Right lobe of liver (tissue), 6 donors: ENCODE measurements around the gene OSBPL2. TPM values are rescaled to one million over a fixed set of nuclear protein-coding genes. Genes with fewer than 3 reads are reported as not detected.

Source experiments
- ATAC-seq, 4 donors: fragments of 200-7000 bp; cut with Tn5 transposase; one replicate each; pipeline ENCODE4 v1.9.1; 2020; ENCODE audit warnings: mild to moderate bottlenecking in 4 of 4, moderate library complexity in 4 of 4
- DNase-seq, 3 donors: peaks; one replicate each; pipeline ENCODE4 v3.0.0-alpha.2; 2020
- H3K27ac ChIP-seq, 3 donors: fragments of 200-600 bp; one replicate each; pipeline ENCODE4 v1.8.0; 2022
- H3K27me3 ChIP-seq, 2 donors: fragments of 200-600 bp; one replicate each; pipeline ENCODE4 v1.8.0; 2022
- H3K36me3 ChIP-seq, 4 donors: fragments of 200-600 bp; sonication (generic) in 1 of 4; one replicate each; pipeline versions ENCODE4 v1.5.1 to v1.8.0; 2017 to 2022; ENCODE audit warnings: control low read depth in 1 of 4
- H3K4me1 ChIP-seq, 4 donors: fragments of 200-600 bp; sonication (generic) in 1 of 4; one replicate each; pipeline versions ENCODE4 v1.5.1 to v1.8.0; 2017 to 2022; ENCODE audit warnings: control low read depth in 1 of 4
- H3K4me3 ChIP-seq, 3 donors: fragments of 200-600 bp; one replicate each; pipeline ENCODE4 v1.8.0; 2022
- H3K9me3 ChIP-seq, 4 donors: fragments of 200-600 bp; sonication (generic) in 1 of 4; one replicate each; pipeline versions ENCODE4 v1.5.1 to v1.8.0; 2017 to 2022; ENCODE audit warnings: control low read depth in 1 of 4
- CTCF ChIP-seq, 4 donors: fragments of 200-600 bp in 3 of 4; fragments of 450-650 bp in 1 of 4; IDR thresholded peaks; one replicate each; pipeline versions ENCODE4 v1.5.1 to v1.8.0; 2016 to 2022; ENCODE audit warnings: antibody characterized with exemption in 4 of 4, mild to moderate bottlenecking in 2 of 4
- POLR2A ChIP-seq: fragments of 450-650 bp; IDR thresholded peaks from one replicate; pipeline ENCODE4 v1.6.1; 2017; ENCODE audit warnings: antibody characterized with exemption, mild to moderate bottlenecking
- whole genome bisulfite sequencing: methylation state at CpG from one replicate; pipeline ENCODE4 v1.1.6; 2018; ENCODE audit warnings: low coverage, low lambda C conversion rate; ENCODE audit not compliant: insufficient coverage; ENCODE audit errors: missing lambda C conversion rate; 5-methylcytosine and 5-hydroxymethylcytosine counted together
- intact Hi-C, 2 donors: fragments of 100-400 bp; cut with DNase I; formaldehyde crosslinking; loops; one replicate each; pipeline versions ENCODE4 v1.11.2 to v1.14.1; 2022
- long read RNA-seq: library from polyadenylated mRNA; unstranded; transcript quantifications from one replicate; pipeline ENCODE4 v2.0.0, GENCODE V29; 2019
- total RNA-seq, 6 experiments: library from RNA; depleted of rRNA in 2 of 6; stranded (reverse); fragments of >200 nt in 2 of 6; fragmentation: NEBNext Ultra II Directional in 3 of 6; extraction: Animal tissue kit (Norgen Biotek cat#: 25700) in 3 of 6; gene quantifications; one replicate each; pipeline versions ENCODE4 v1.1.0 to v1.2.4, GENCODE V29; 2016 to 2023
- donor health status: DM: no; HTN: yes; CAD: no.
- donor health status: DM: no; HTN: no; CAD: no.
- donor health status: DM: no; HTN: no; CAD: no.
- donor health status: DM: no; HTN: yes; CAD: no.
- donor health status: DM: no; HTN: yes; CAD: no.

OSBPL2 gene
- total RNA-seq: 10 to 100 TPM; 15.6 to 27.8 (median 21.2) TPM
- long read RNA-seq, partial matches to known transcripts: 2 of 2 reads
- long read RNA-seq, other reads (novel, unspliced or antisense): 0 of 2 reads

GRCh38 chr20:62237801-62238568 lies at the start of gene OSBPL2:
TSS of gene OSBPL2 (plus strand) at chr20:62238521. CDS start at chr20:62256185, 17,664 bp downstream.
- H3K27me3 ChIP-seq: no peaks in the 10 kb centered on the region
- intact Hi-C loops: no loop called here
- WGBS: 5% methylated on average over 6 of the region's 55 CpGs
- DNase-seq (peak; percentile 99 to 100 (median 100)), ATAC-seq (peak; percentile 97 to 99 (median 98))
- H3K4me3 ChIP-seq: peak within 1 kb of the TSS; percentile 70 to 81 (median 70)
- no peaks in the 10 kb centered on the region for H3K9me3 ChIP-seq
- H3K36me3 ChIP-seq: no peaks in the 10 kb centered on the region
- H3K27ac ChIP-seq: peak within 1 kb of the TSS; percentile 44 to 78 (median 77)
- peak; percentile 55 for TF ChIP-seq POLR2A
- no peak for TF ChIP-seq CTCF (IDR thresholded peaks at IDR 0.05)
- H3K4me1 ChIP-seq: peaks cover 0 to 15% (median 3%) of the 10 kb centered on the region in 4 donors

GRCh38 chr20:62190639-62191411 lies 47.5 kb upstream of the OSBPL2 start:
- Histone ChIP-seq H3K36me3 (peaks cover 0 to 8% (median under 1%) of the 10 kb centered on the region in 4 donors), H3K4me1 (peaks cover 0 to 32% (median 8%) of the 10 kb centered on the region in 4 donors), H3K27ac (no peak overlapping the region), H3K9me3 (no peaks in the 10 kb centered on the region), H3K4me3 (no peak overlapping the region), H3K27me3 (no peaks in the 10 kb centered on the region)
- intact Hi-C loops: no loop called here
- TF ChIP-seq CTCF (IDR thresholded peaks at IDR 0.05) (no peak), POLR2A (no peak)
- no peak for ATAC-seq
- WGBS: 91% methylated on average over 15 of the region's 25 CpGs
- peak in 2 of 3 donors; percentile 15 to 43 for DNase-seq

- Histone ChIP-seq H3K36me3 (peaks cover 0 to 20% (median under 1%) of the 10 kb centered on the region in 4 donors), H3K27ac (no peak overlapping the region), H3K9me3 (no peaks in the 10 kb centered on the region), H3K27me3 (no peaks in the 10 kb centered on the region), H3K4me1 (peaks cover 0 to 22% (median 6%) of the 10 kb centered on the region in 4 donors), H3K4me3 (no peak overlapping the region)
- DNase-seq (peak in 2 of 3 donors; percentile 10 to 22), ATAC-seq (peak in 1 of 4 donors; percentile 22)
- intact Hi-C loops: no loop called here
- WGBS: 56% methylated on average over 4 of the region's 14 CpGs
- no peak for TF ChIP-seq POLR2A
- no peak for TF ChIP-seq CTCF (IDR thresholded peaks at IDR 0.05)
These were observed 46.4 kb upstream of the OSBPL2 start for GRCh38 chr20:62191781-62192559.

- H3K36me3 ChIP-seq: peaks cover 0 to 24% (median 2%) of the 10 kb centered on the region in 4 donors
- TF ChIP-seq POLR2A (no peak), CTCF (IDR thresholded peaks at IDR 0.05) (no peak)
- DNase-seq: peak in 2 of 3 donors; percentile 14 to 24
These were observed 45.7 kb upstream of the OSBPL2 start for GRCh38 chr20:62192635-62193034.

More at GRCh38 chr20:62192635-62193034, 45.7 kb upstream of the OSBPL2 start:
- Histone ChIP-seq H3K4me1 (peaks cover 0 to 15% (median 2%) of the 10 kb centered on the region in 4 donors), H3K9me3 (no peaks in the 10 kb centered on the region), H3K4me3 (no peak overlapping the region), H3K27me3 (no peaks in the 10 kb centered on the region), H3K27ac (peak overlapping the region in 1 of 3 donors; percentile 7)
- WGBS: 83% methylated on average over 1 of the region's 10 CpGs
- intact Hi-C loops: no loop called here
- ATAC-seq: peak in 2 of 4 donors; percentile 15 to 18
